HG03469 (cell line): ENCODE measurements around the gene LHFPL5.

Source experiments
- ATAC-seq: cut with Tn5 transposase; IDR thresholded peaks from one replicate; pipeline ENCODE4 v1.9.1; 2021; ENCODE audit warnings: mild to moderate bottlenecking, moderate library complexity, moderate number of reproducible peaks; ENCODE audit not compliant: unreplicated experiment

Gene LHFPL5

GRCh38 chr6:35790683-35791082, 14.5 kb upstream of the LHFPL5 start:
- ATAC-seq = no peak

GRCh38 chr6:35794536-35795452, 10.4 kb upstream of the LHFPL5 start:
- no peak for ATAC-seq

- ATAC-seq = no peak
Measured at GRCh38 chr6:35795453-35796071, 9.6 kb upstream of the LHFPL5 start.

- ATAC-seq = no peak
Measured at GRCh38 chr6:35796236-35796635, 8.9 kb upstream of the LHFPL5 start.

- no peak for ATAC-seq
Measured at GRCh38 chr6:35797837-35798526, 7.2 kb upstream of the LHFPL5 start.

- ATAC-seq = no peak
Measured at GRCh38 chr6:35798706-35799105, 6.4 kb upstream of the LHFPL5 start.

GRCh38 chr6:35801148-35801547, 4.0 kb upstream of the LHFPL5 start:
- ATAC-seq = no peak

- no peak for ATAC-seq
Measured at GRCh38 chr6:35808688-35809087, 3.5 kb downstream of the LHFPL5 start.

GRCh38 chr6:35809809-35810208, 4.7 kb downstream of the LHFPL5 start:
- no peak for ATAC-seq

GRCh38 chr6:35810971-35811698, 6.0 kb downstream of the LHFPL5 start:
- no peak for ATAC-seq

- no peak for ATAC-seq
Measured at GRCh38 chr6:35811699-35811995, 6.5 kb downstream of the LHFPL5 start.

- no peak for ATAC-seq
Measured at GRCh38 chr6:35817515-35817914, 12.4 kb downstream of the LHFPL5 start.

- ATAC-seq = no peak
Measured at GRCh38 chr6:35823601-35824000, 18.4 kb downstream of the LHFPL5 start.

GRCh38 chr6:35824552-35825192, 19.5 kb downstream of the LHFPL5 start:
- no peak for ATAC-seq

GRCh38 chr6:35829306-35829705, 24.2 kb downstream of the LHFPL5 start:
- ATAC-seq = no peak

- no peak for ATAC-seq
Measured at GRCh38 chr6:35831257-35832007, 26.3 kb downstream of the LHFPL5 start.

- no peak for ATAC-seq
Measured at GRCh38 chr6:35833536-35833935, 28.4 kb downstream of the LHFPL5 start.

- ATAC-seq = no peak
Measured at GRCh38 chr6:35839019-35839418, 33.9 kb downstream of the LHFPL5 start.

- no peak for ATAC-seq
Measured at GRCh38 chr6:35842381-35842780, 37.2 kb downstream of the LHFPL5 start.

GRCh38 chr6:35844290-35844689, 39.1 kb downstream of the LHFPL5 start:
- no peak for ATAC-seq
